GM18870 (cell line): ENCODE results near the gene SLC25A43.
"Not testable (repeated sequence)": the region's sequence is repeated elsewhere in the genome, so short reads cannot be mapped to it uniquely, and the experiment has no call there.

Experiments used
- ATAC-seq: cut with Tn5 transposase; IDR thresholded peaks from one replicate; pipeline ENCODE4 v1.9.1; 2021; ENCODE audit warnings: moderate library complexity; ENCODE audit not compliant: unreplicated experiment

SLC25A43 gene

DNA sequence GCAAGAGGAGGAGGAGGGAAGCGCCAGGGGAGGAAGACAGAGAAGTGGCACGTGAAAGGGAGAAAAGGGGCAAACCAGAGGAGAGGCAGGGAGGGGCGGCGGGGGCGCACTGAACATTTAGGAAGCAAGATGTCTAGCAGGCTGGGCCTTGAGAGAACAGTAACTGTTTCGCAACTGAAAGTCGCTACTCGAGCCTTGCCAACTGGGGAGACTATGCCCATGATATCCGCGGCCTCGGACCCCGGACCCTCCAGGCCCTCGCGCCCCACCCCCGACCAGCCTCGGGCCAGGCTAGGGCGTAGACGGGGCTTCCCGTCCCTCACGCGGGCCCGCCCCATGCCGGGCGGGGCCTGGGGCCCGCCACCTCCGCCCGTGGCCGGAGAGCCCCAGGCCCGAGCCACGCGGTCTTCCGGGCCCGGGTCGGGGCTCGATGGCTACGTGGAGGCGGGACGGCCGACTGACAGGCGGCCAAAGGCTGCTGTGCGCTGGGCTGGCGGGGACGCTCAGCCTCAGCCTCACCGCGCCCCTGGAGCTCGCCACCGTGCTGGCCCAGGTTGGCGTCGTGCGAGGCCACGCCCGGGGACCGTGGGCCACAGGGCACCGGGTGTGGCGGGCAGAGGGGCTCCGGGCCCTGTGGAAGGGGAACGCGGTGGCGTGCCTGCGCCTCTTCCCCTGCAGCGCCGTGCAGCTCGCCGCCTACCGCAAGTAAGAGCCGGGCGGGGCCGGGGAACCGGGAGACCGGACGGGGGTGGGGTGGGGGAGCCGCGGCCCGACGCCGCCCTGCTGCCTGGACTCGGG lies at the start of gene SLC25A43:
Gene SLC25A43 (plus strand): TSS at position 363 of the 798 bp plus-strand sequence. CDS start 68 bp downstream, at position 431.
- ATAC-seq, result peak; percentile 51

GRCh38 chrX:119359618-119360382 lies 39.3 kb upstream of the SLC25A43 start:
- ATAC-seq, result no peak

- not testable (repeated sequence) for ATAC-seq
These were observed 37.7 kb upstream of the SLC25A43 start for GRCh38 chrX:119361451-119361850.

GRCh38 chrX:119362074-119362473 lies 37.1 kb upstream of the SLC25A43 start:
- ATAC-seq, result not testable (repeated sequence)

DNA sequence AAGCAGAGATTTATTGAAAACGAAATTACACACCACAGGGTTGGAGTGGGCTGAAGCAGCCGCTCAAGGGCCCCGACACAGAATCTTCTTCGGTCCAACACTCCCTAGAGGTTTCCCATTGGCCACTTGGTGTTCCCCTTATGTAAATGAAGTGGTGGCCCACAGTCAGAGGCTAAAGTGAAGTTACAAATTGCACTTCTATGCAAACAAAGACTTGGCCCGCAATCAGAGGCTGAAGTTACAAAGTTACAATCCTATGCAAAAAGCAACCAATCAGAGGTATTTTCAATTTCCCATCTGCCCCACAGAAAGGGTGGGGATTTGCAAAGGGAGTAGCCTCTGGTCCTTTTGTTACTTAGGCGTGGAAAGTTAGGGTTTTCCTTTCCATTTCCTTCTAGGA lies 35.7 kb upstream of the SLC25A43 start:
- ATAC-seq, result no peak

GRCh38 chrX:119371861-119372260 lies 27.3 kb upstream of the SLC25A43 start:
- ATAC-seq, result not testable (repeated sequence)

DNA sequence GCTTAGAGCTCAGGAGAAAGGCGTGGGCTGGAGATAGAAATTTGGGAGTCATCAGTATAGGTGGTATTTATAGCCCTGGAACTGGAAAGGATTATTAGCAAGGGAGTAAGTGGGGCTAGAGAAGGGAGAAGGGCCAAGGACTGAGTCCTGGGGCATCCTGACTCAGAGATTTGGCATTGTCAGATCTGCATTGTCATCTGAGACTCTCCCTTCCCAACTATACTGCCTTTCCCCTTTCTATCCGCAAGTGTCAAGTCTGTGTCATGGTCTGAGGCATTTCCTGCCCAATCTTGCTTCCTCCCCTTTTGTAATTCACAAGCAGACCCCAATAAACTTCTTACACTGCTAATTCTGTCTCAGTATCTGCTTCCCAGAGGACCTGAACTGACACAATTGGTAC lies 24.4 kb upstream of the SLC25A43 start:
- ATAC-seq, result no peak

GRCh38 chrX:119375561-119375960 lies 23.6 kb upstream of the SLC25A43 start:
- ATAC-seq, result no peak

GRCh38 chrX:119376312-119376711 lies 22.8 kb upstream of the SLC25A43 start:
- no peak for ATAC-seq

GRCh38 chrX:119381349-119381944 lies 17.7 kb upstream of the SLC25A43 start:
- ATAC-seq, result no peak

DNA sequence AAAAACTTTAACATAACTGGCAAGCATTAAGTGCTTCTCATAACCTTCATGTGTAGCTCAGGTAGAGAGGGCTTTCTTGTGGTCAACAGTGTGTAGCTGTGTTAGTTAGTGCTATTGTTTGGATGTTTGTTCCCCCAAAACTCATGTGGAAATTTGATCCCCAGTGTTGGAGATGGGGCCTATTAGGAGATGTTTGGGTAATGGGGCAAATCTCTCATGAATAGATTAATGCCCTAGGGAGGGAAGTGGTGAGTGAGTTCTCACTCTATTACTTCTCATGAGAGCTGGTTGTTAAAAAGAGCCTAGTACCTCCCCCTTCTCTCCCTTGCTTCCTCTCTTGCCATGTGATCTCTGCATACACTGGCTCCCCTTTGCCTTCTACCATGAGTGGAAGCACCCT lies 16.5 kb upstream of the SLC25A43 start:
- ATAC-seq, result no peak

DNA sequence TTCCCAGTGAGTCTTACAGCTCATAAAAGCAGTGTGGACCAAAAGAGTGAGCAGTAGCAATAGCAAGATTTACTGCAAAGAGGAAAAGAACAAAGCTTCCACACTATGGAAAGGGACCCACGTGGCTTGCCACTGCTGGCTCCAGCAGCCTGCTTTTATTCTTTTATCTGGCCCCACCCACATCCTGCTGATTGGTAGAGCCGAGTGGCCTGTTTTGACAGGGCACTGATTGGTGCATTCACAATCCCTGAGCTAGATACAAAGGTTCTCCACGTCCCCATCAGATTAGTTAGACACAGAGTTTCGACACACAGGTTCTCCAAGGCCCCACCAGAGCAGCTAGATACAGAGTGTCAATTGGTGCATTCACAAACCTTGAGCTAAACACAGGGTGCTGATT lies 12.5 kb upstream of the SLC25A43 start:
- ATAC-seq, result not testable (repeated sequence)

DNA sequence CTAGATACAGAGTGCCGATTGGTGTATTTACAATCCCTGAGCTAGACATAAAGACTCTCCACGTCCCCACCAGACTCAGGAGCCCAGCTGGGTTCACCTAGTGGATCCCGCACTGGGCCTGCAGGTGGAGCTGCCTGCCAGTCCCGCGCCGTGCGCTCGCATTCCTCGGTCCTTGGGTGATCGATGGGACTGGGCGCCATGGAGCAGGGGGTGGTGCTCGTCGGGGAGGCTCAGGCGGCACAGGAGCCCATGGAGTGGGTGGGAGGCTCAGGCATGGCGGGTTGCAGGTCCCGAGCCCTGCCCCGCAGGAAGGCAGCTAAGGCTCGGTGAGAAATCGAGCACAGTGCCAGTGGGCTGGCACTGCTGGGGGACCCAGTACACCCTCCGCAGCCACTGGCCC lies 11.7 kb upstream of the SLC25A43 start:
- not testable (repeated sequence) for ATAC-seq

- ATAC-seq, result no peak
These were observed 9.9 kb upstream of the SLC25A43 start for GRCh38 chrX:119389214-119389613.

DNA sequence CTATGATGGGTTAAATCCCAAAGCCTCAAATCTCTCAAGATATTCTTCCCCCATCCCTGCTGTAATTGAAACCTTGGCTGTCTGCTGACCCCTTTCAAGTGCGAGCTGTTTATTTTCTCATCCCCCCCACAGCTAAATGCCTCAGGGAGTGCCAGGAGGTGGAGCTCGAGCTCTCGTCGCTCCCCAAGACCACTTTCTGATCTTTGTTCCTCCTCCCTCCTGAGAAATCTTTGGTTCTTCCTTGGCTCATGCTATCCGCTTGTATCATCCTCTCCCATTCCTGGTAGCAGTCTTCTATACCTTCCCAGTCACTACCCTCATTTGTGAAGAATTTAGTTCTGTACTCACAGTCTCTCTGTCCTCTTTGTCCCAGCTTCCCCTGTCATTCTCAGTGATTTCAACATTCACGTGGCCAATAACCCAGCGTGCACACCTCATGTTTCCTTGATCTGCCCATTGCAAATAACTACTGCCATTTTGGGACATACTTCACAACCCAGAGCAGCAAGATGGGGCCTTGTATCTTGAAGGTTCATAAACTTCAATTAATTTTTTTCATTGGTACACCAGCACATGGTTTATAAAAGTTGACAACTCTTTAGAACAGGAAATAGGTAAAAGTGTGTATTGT lies 9.2 kb upstream of the SLC25A43 start:
- ATAC-seq, result no peak

GRCh38 chrX:119391279-119391678 lies 7.9 kb upstream of the SLC25A43 start:
- no peak for ATAC-seq

- ATAC-seq, result no peak
These were observed 6.0 kb upstream of the SLC25A43 start for GRCh38 chrX:119393144-119393543.

DNA sequence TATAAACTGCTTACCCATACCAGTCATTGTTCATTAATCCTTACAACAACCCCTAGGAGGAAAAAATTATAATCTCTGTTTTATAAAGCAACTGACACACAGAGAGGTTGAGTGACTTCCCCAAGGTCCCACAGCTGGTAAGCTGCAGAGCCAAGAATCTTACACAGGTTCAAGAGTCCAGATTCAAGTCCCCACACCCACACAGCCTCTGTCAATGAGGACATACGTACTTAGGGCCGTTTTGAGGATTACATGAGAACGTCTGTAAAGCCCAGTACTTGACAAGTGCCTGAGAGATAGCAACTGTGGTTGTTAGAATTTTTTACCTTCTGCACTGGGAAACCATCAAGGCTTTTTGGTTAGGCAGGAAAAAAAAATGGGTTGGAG lies 556 bp upstream of the SLC25A43 start:
- no peak for ATAC-seq

- ATAC-seq, result peak; percentile 6
These were observed 601 bp downstream of the SLC25A43 start for GRCh38 chrX:119399772-119400101.

- ATAC-seq, result no peak
These were observed 2.4 kb downstream of the SLC25A43 start for GRCh38 chrX:119401569-119401968.

DNA sequence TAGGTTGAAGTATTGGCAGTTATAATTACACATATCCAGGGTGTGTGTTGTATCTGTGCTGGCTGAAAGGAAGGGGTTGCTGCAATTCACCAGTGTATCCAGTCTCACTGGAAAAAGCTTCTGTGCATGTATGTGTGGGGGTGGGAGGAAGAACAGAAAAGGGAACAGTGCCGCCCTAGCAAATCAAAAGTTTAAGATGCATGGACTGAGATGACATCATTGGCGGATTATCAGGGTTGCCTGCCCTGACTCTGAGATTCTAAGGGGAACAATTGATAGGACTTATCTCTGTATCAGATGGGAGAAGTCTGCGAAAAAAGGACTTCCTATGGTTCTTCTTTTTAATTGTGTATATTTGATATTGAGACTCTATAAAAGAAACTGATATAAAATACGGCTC lies 3.5 kb downstream of the SLC25A43 start:
- no peak for ATAC-seq
